ENCODE results near the gene FRMD7. TPM values are rescaled to one million over a fixed set of nuclear protein-coding genes. Genes with fewer than 3 reads are reported as not detected.

FRMD7 gene
- total RNA-seq, 1 experiment from 2014 or later, result not detected

GRCh38 chrX:132046533-132046932 is 81.3 kb downstream of the FRMD7 start:
- Mint-ChIP-seq H3K36me3 (no peaks in the 10 kb centered on the region), H3K9me3 (no peaks in the 10 kb centered on the region), H3K27me3 (ENCODE audit: low read depth) (no peaks in the 10 kb centered on the region), H3K27ac (no peak overlapping the region), H3K4me1 (peaks cover 42% of the 10 kb centered on the region), H3K4me3 (no peak overlapping the region)
- DNase-seq (ENCODE audit: low spot score), result no peak
- TF ChIP-seq ZNF232 (CRISPR knock-in tag; IDR thresholded peaks at IDR 0.05), result no peak
- TF ChIP-seq SMAD4 (CRISPR knock-in tag; IDR thresholded peaks at IDR 0.05), result no peak
- TF ChIP-seq ZNF281 (CRISPR knock-in tag; IDR thresholded peaks at IDR 0.05), result no peak
- TF ChIP-seq HMGA2 (CRISPR knock-in tag; IDR thresholded peaks at IDR 0.05), result no peak
- no peak for TF ChIP-seq GRHL2 (CRISPR knock-in tag; IDR thresholded peaks at IDR 0.05; ENCODE audit: insufficient replicate concordance, severe bottlenecking)
- TF ChIP-seq RELA (CRISPR knock-in tag; IDR thresholded peaks at IDR 0.05; ENCODE audit: borderline replicate concordance), result no peak
- no peak for TF ChIP-seq ATF2 (CRISPR knock-in tag; IDR thresholded peaks at IDR 0.05; ENCODE audit: borderline replicate concordance, low read depth)
- no peak for TF ChIP-seq AR (CRISPR knock-in tag; IDR thresholded peaks at IDR 0.05)
- no peak for TF ChIP-seq RORB (CRISPR knock-in tag; IDR thresholded peaks at IDR 0.05)
- no peak for TF ChIP-seq ZSCAN18 (CRISPR knock-in tag; IDR thresholded peaks at IDR 0.05)
- no peak for TF ChIP-seq ESRRA (CRISPR knock-in tag; IDR thresholded peaks at IDR 0.05; ENCODE audit: borderline replicate concordance)
- TF ChIP-seq, protein P1, sequence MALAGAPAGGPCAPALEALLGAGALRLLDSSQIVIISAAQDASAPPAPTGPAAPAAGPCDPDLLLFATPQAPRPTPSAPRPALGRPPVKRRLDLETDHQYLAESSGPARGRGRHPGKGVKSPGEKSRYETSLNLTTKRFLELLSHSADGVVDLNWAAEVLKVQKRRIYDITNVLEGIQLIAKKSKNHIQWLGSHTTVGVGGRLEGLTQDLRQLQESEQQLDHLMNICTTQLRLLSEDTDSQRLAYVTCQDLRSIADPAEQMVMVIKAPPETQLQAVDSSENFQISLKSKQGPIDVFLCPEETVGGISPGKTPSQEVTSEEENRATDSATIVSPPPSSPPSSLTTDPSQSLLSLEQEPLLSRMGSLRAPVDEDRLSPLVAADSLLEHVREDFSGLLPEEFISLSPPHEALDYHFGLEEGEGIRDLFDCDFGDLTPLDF (CRISPR knock-in tag; IDR thresholded peaks at IDR 0.05), result no peak
- TF ChIP-seq JAZF1 (CRISPR knock-in tag; IDR thresholded peaks at IDR 0.05), result no peak
- TF ChIP-seq IRF2 (CRISPR knock-in tag; IDR thresholded peaks at IDR 0.05; ENCODE audit: borderline replicate concordance, low read depth), result no peak
- TF ChIP-seq TEAD1 (CRISPR knock-in tag; IDR thresholded peaks at IDR 0.05), result no peak
- TF ChIP-seq ZNF138 (CRISPR knock-in tag; conservative IDR thresholded peaks at IDR 0.05), result no peak
- ChIA-PET CTCF (interaction anchor here (1.3 kb wide), 1 partner anchor 46 kb away, joined by 3 read pairs; no protein-coding TSS in a partner anchor), POLR2A (no interaction called here)
- ATAC-seq, result no peak

- no peak for DNase-seq (ENCODE audit: low spot score)
- Mint-ChIP-seq H3K9me3 (no peaks in the 10 kb centered on the region), H3K4me3 (no peak overlapping the region), H3K27me3 (ENCODE audit: low read depth) (no peaks in the 10 kb centered on the region), H3K27ac (peak overlapping the region; percentile 87), H3K4me1 (peaks cover 52% of the 10 kb centered on the region), H3K36me3 (no peaks in the 10 kb centered on the region)
- ChIA-PET CTCF (interaction anchor here (1.3 kb wide), 1 partner anchor 47 kb away, joined by 3 read pairs; no protein-coding TSS in a partner anchor), POLR2A (no interaction called here)
- no peak for ATAC-seq
- TF ChIP-seq ZMAT4 (CRISPR knock-in tag; IDR thresholded peaks at IDR 0.05) (no peak), NFATC4 (CRISPR knock-in tag; IDR thresholded peaks at IDR 0.05) (no peak), OVOL2 (CRISPR knock-in tag; IDR thresholded peaks at IDR 0.05; ENCODE audit: borderline replicate concordance) (no peak)
- TF ChIP-seq, protein P2, sequence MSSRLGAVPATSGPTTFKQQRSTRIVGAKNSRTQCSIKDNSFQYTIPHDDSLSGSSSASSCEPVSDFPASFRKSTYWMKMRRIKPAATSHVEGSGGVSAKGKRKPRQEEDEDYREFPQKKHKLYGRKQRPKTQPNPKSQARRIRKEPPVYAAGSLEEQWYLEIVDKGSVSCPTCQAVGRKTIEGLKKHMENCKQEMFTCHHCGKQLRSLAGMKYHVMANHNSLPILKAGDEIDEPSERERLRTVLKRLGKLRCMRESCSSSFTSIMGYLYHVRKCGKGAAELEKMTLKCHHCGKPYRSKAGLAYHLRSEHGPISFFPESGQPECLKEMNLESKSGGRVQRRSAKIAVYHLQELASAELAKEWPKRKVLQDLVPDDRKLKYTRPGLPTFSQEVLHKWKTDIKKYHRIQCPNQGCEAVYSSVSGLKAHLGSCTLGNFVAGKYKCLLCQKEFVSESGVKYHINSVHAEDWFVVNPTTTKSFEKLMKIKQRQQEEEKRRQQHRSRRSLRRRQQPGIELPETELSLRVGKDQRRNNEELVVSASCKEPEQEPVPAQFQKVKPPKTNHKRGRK (CRISPR knock-in tag; IDR thresholded peaks at IDR 0.05; ENCODE audit: borderline replicate concordance), result no peak
These were observed 82.4 kb downstream of the FRMD7 start for GRCh38 chrX:132045456-132045855.

All from WTC11 (cell line).